GM21786 (cell line): ENCODE results near the gene SLC29A2.

Source experiments
- ATAC-seq: cut with Tn5 transposase; IDR thresholded peaks from one replicate; pipeline ENCODE4 v1.9.1; 2021; ENCODE audit not compliant: unreplicated experiment

Gene SLC29A2

GRCh38 chr11:66335531-66336233 lies 35.9 kb downstream of the SLC29A2 start:
- no peak for ATAC-seq

GRCh38 chr11:66334605-66335442 lies 36.7 kb downstream of the SLC29A2 start:
- no peak for ATAC-seq

GRCh38 chr11:66333896-66334604 lies 37.5 kb downstream of the SLC29A2 start:
- no peak for ATAC-seq

- no peak for ATAC-seq
Observed at GRCh38 chr11:66333220-66333877, 38.2 kb downstream of the SLC29A2 start.

DNA sequence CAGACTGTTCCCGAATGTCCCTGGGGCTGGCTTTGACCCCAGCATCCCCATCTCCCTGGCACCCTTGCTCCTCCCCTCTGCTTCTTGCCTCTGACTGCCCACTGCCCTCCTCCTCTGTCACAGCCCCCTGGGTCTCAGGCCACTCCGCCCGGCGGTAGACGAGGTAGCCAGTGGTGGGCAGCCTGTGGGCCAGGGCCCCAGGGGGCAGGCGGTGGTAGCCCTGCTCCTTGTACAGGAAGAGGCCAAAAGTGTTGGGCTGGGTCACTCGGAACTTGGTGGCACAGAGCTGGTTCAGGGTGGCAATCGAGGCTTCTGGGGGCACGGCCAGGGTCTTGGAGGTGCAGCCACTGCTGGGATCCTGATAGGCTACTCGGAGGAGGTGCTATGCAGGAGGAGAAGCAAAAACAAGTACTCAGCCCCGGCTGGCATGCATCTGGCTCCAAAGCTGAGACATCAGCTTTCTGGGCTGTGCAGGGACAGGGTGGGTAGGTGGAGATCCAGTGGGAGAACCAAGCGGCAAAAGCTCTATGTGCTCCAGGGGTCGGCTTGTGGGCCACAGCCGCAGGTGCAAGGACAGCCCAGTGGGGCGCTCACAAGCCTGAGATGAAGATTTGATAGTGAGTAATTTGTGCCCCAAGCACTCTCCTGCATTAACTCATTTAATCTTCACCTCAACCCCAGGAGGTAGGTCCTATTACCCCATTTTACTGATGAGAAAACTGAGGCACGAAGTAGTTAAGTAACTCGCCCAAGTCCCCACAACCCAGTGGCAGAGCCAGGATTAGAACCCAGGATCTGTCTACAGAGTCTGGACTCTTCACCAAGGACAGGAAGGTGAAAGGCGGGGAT lies 39.0 kb downstream of the SLC29A2 start:
- ATAC-seq: no peak

- no peak for ATAC-seq
Observed at GRCh38 chr11:66331542-66332370, 39.8 kb downstream of the SLC29A2 start.

- no peak for ATAC-seq
Observed at GRCh38 chr11:66330931-66331330, 40.6 kb downstream of the SLC29A2 start.

- no peak for ATAC-seq
Observed at GRCh38 chr11:66329165-66329673, 42.3 kb downstream of the SLC29A2 start.

DNA sequence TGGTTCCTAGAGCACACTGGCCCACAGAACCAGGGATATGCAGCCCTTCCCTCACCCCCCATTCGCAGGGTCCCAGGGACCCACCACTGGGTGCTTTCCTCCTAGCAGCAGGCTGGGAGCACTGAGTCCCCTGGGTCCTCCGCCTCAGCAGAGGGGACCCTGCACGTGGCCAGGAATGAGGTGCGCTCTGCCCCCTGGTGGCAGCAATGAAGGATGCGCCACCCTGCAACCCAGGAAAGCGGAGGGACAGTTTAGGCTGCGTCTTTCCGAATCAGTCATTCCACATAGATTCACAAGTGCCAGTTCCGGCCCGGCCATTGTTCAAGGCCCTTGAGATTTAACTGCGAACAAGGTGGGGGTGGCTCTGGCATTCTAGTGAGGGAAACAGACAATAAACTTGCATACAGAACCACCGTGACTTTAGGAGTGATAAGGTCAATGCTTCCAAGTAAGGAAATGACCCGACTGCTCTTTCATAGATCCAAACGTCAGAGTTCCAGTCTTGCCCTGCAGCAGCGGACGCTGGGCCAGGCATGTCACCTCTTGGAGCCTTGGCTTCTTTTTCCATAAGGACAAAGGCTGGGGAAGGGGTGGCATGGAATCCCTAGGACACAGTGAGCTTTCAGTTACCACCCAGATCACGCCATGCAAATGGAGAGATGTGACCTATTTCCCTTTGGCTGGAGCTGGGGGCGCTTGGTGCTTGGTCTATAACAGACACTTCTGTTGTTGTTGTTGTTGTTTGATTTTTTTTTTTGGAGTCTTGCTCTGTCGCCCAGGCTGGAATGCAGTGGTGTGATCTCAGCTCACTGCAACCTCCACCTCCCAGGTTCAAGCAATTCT lies 43.0 kb downstream of the SLC29A2 start:
- no peak for ATAC-seq

DNA sequence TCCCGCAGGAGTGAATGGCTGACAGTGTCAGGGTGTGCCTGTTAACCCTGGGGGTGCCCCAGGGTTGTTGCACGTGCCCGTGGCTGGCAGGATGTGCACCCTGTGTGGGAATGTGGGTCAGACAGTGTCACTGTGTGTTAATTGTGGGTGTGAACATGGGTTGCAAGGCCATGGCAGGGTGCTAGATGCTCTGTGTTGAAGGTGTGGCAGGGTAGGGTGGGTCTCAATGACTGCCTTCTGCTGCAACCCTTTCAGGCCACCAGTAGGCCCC lies 43.6 kb downstream of the SLC29A2 start:
- no peak for ATAC-seq

DNA sequence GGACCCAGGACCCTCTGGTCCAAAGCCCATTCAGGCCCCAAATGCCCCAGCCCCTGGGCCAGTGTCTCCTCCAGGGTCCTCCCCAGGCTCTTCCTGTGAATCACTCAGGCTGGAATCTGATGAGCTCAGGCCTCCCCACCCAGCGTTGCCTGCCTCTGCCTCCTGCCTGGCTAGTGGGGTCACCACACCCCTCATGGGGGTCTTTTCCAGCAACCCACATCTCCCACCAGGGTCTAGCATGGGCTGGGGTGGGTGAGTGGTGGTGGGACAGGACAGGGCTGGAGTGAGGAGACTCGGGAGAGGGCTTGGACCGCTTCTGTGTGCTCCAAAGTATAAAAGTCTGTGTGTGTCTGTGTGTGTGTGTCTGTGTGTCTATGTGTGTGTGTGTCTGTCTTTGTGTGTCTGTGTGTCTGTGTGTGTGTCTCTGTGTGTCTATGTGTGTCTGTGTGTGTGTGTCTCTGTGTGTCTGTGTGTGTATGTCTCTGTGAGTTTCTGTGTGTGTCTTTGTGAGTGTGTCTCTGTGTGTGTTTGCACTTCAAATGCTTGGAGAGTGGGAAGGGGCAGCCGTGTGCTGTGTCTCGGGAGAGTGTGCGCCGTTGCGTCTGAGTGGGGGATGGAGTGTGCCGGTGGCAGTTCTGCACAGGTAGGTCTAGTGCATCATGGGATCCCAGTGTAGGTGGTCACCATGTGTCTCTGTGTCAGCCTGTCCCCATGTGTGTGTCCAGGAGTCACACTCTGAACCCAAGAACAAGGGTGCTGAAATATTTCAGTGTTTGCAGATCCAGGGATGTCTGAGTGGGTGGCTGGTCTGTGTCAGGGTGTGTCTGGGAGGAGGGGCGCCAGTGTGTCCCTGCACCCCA lies 44.2 kb downstream of the SLC29A2 start:
- no peak for ATAC-seq

DNA sequence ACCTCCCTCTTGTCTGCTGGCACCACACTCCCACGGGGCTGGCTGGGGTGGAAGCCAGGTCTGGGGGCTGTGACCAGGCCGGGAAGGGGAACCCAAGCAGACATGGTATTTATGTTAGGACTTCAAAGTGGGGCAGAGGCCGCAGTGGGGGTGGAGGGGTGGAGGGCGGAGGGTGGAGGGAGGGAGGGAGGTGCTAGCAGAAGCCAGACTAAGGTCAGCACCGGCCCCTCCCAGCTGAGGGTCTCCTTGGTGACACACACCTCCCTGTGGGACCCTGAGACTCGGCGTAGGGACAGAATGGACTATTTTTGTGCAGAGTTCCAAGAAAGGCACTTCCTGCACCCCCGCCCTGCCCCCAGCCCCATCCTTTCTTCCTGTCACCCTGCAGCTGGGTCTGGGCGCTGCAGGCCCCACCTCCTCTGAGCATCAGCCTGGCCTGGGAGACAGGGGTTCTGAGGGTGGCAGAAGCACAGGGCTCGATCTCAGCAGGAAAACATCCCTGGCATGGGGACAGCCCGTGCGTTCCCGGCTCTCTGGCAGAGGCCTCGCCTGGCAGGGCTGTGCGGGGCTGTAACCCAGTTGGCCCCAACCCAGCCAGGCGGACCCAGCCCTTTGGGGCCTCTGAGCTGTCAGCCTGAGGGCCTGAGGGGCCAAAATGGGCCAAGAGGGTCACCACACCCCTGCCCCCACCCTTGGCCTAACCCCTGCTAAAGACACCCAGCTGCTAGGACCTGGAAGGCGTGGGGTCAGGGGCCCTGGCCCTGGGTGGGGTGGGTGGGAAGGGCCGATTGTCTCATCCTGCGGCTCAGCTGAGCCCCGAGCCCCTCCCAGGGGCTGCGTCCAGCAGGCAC lies 45.1 kb downstream of the SLC29A2 start:
- no peak for ATAC-seq

DNA sequence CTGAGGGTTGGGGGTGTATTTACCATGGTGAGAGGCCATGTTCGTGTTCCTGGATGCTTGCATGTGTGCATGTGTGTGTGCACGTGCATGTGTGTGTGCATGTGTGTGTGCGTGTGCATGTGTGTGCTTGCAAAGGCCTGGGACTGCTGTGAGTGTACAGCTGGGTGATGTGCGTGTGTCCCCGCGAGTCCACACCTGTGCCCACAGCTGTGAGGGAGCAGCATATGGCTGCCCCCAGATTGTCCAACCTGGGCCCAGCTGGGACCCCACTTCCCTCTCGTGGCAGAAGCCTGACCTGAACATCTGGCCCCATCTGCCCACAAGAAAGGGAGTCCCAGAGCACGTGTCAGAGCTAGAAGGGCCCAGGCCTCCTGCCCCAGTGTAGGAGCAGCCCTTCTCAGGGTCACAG lies 46.3 kb downstream of the SLC29A2 start:
- ATAC-seq: no peak

GRCh38 chr11:66324664-66325063 lies 46.9 kb downstream of the SLC29A2 start:
- no peak for ATAC-seq

DNA sequence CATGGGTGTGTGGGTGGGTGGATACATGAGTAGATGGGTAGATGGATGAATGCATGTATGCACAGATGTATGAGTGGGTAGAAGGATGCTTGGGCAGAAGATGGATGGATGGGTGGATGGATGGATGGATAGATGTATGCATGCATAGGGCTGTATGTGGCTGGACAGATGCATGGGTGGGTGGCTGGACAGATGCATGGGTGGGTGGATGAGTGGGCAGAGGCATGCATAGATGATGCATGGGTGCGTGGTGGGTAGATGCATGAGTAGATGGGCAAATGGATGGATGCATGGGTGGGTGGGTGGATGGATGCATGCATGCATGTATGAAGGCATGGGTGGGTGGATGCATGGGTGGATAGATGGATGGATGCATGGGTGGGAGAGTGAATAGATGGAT lies 47.9 kb downstream of the SLC29A2 start:
- no peak for ATAC-seq

GRCh38 chr11:66322732-66323427 lies 48.7 kb downstream of the SLC29A2 start:
- ATAC-seq: no peak
